ENCODE data around the gene CRY2. TPM values are rescaled to one million over a fixed set of nuclear protein-coding genes. Genes with fewer than 3 reads are reported as not detected.
A peak's percentile ranks its signal among the peaks of the same experiment; 100 is the strongest.

The CRY2 gene
- total and polyA plus RNA-seq, 2 of the 8 experiments (the other 6 are each of a cell fraction or from before 2014, with no cell fraction given): 8.0 to 9.4 TPM

DNA sequence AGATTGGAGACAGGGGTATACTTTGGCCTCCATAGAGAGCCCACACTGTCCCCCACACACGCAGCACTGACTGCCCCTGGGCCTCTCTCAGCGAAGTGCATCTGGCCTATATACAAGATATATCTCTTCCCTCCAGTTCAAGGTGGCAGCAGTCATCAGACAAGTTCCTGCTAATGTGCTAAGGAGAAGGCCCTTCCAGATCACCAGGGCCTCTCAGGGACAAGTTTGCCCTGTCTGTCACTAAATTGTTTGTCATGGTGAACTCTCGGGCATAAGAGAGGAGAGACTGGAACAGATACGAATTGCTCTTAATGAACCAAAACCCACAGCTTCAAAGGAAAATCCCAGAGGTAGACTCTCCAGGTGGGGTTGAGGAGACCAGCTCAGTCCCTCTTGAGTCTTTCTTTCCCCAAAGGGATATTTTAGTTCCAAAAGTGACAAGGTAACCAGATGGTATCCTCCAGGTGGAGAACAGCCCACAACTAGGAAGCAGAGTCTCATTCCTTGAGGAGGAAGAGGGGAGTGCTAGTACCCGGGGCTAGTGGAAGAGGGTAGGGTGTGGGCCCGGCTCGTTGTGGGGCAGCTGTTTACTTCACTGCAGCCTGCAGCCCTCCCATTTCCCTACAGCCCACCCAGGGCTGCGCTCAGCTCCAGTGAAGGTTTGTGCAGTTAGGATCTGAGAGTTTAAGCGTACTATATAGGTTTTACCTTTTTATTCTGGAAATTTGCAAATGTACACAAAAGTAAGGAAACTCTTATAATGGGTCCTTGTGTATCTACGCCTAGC, 44.6 kb upstream of the CRY2 start:
- Histone ChIP-seq H3K18ac (ENCODE audit: extremely low read depth, low read length) (no peak overlapping the region), H3K23ac (ENCODE audit: insufficient read length) (no peak overlapping the region), H4K5ac (ENCODE audit: insufficient read length, low read depth, low read length) (no peak overlapping the region), H2BK12ac (ENCODE audit: low read depth, low read length) (no peak overlapping the region), H4K20me1 (replicated peaks in 1 of 2; ENCODE audit: control insufficient read depth in 1 of 2, insufficient read depth in 2 of 2, low read length in 2 of 2) (peaks cover 0 to 4% of the 10 kb centered on the region in 2 experiments), H3K27me3 (replicated peaks in 1 of 4; ENCODE audit: control insufficient read depth in 3 of 4, extremely low read depth in 1 of 4, insufficient read depth in 3 of 4, low read length in 3 of 4) (peaks cover 6 to 21% (median 12%) of the 10 kb centered on the region in 4 experiments), H2BK5ac (ENCODE audit: low read depth, low read length) (no peak overlapping the region), H3K9ac (replicated peaks in 1 of 4; ENCODE audit: extremely low read depth in 1 of 4, low read depth in 3 of 4, low read length in 3 of 4) (no peak overlapping the region), H2BK15ac (ENCODE audit: low read length) (0 out of 2 replicates have a peak overlapping the region, but pooled peaks have one; percentile 31), H3K4ac (replicated peaks; ENCODE audit: insufficient read length, low read depth, low read length) (no peak overlapping the region), H3K56ac (replicated peaks; ENCODE audit: insufficient read length, low read depth, low read length) (no peak overlapping the region), H2AFZ (ENCODE audit: low read length) (no peak overlapping the region), H3K4me2 (ENCODE audit: insufficient read depth in 1 of 2, low read depth in 2 of 2, low read length in 2 of 2) (no peak overlapping the region; a peak in 1 of 4 replicates), H3K14ac (ENCODE audit: insufficient read length) (no peak overlapping the region), H4K8ac (ENCODE audit: extremely low read depth, insufficient read depth, low read length) (no peak overlapping the region), H2BK20ac (ENCODE audit: low read length) (no peak overlapping the region), H3K36me3 (ENCODE audit: control insufficient read depth in 2 of 4, insufficient read depth in 4 of 4, low read length in 3 of 4) (no peaks in the 10 kb centered on the region), H3K79me1 (ENCODE audit: low read depth, low read length) (0 out of 2 replicates have a peak, but pooled peaks cover 6% of the 10 kb centered on the region), H2BK120ac (replicated peaks; ENCODE audit: low read depth, low read length) (no peak overlapping the region), H3K9me3 (ENCODE audit: insufficient read depth in 2 of 2, low read depth in 1 of 2, low read length in 1 of 2) (no peaks in the 10 kb centered on the region), H3K79me2 (ENCODE audit: control insufficient read depth in 1 of 2, insufficient read depth in 2 of 2, low read length in 2 of 2) (no peaks in the 10 kb centered on the region), H3K23me2 (ENCODE audit: low read depth, low read length) (peaks cover 18% of the 10 kb centered on the region; the same call in 1 of the 2 replicates), H3K4me3 (ENCODE audit: extremely low read depth in 1 of 4, insufficient read depth in 2 of 4, low read depth in 3 of 4, low read length in 4 of 4) (no peak overlapping the region), H3K27ac (ENCODE audit: low read depth, low read length) (no peak overlapping the region), H2AK5ac (ENCODE audit: low read depth, low read length) (no peak overlapping the region), H3K4me1 (replicated peaks in 1 of 4; ENCODE audit: control insufficient read depth in 3 of 4, insufficient read depth in 4 of 4, low read length in 3 of 4) (peaks cover 0 to 9% (median 3%) of the 10 kb centered on the region in 4 experiments; a peak in 3 of 7 replicates), H4K91ac (replicated peaks; ENCODE audit: insufficient read length, low read length) (no peak overlapping the region)
- POLR2A ChIA-PET (ENCODE audit: partially characterized antibody): interaction anchor here (0.8 kb wide), 1 partner anchor 10 kb away, joined by 3 read pairs; no protein-coding TSS in a partner anchor
- WGBS, 2 experiments (ENCODE audit: extremely low coverage in 1 of 2, insufficient coverage in 1 of 2, insufficient read length in 1 of 2, insufficient replicate concordance in 2 of 2, low coverage in 1 of 2, low lambda C conversion rate in 2 of 2, missing lambda C conversion rate in 1 of 2): 93% methylated on average over 10 of the region's 10 CpGs; no CpG with 5 or more reads in 1 of the 2 experiments
- DNase-seq (ENCODE audit: low read depth in 1 of 2, low spot score in 2 of 2) (no peak), FAIRE-seq (no peak)
- CTCF ChIA-PET (ENCODE audit: partially characterized antibody): interaction anchor here (1.7 kb wide), 1 partner anchor 31 kb away, joined by 8 read pairs; no protein-coding TSS in a partner anchor
- TF ChIP-seq SP1 (IDR thresholded peaks at IDR 0.05; ENCODE audit: low read depth, low read length): no peak
- no peak for TF ChIP-seq TEAD4 (IDR thresholded peaks at IDR 0.05; ENCODE audit: low read depth, low read length)
- no peak for TF ChIP-seq RXRA (IDR thresholded peaks at IDR 0.05; ENCODE audit: insufficient read depth, low read depth, low read length)
- TF ChIP-seq GABPA (IDR thresholded peaks at IDR 0.05; ENCODE audit: borderline replicate concordance, insufficient read depth, low read length): no peak
- no peak for TF ChIP-seq RAD21 (IDR thresholded peaks at IDR 0.05 in 1 of 2, conservative IDR thresholded peaks at IDR 0.05 in 1 of 2; ENCODE audit: low read depth in 2 of 2, low read length in 2 of 2)
- TF ChIP-seq SIN3A (conservative IDR thresholded peaks at IDR 0.05 in 1 of 2, IDR thresholded peaks at IDR 0.05 in 1 of 2; ENCODE audit: low read depth in 1 of 2, low read length in 2 of 2): no peak
- no peak for TF ChIP-seq EZH2 (IDR thresholded peaks at IDR 0.05; ENCODE audit: low read depth, low read length, severe bottlenecking)
- TF ChIP-seq HDAC2 (IDR thresholded peaks at IDR 0.05; ENCODE audit: borderline replicate concordance in 1 of 2, low read depth in 2 of 2, low read length in 2 of 2): no peak
- no peak for TF ChIP-seq ASH2L (IDR thresholded peaks at IDR 0.05; ENCODE audit: low read length)
- no peak for TF ChIP-seq MAFK (IDR thresholded peaks at IDR 0.05; ENCODE audit: low read depth, low read length)

Data from H1 (cell line).